Tibial artery (tissue), 4 donors: Measurements from ENCODE around the gene C5orf46.

Source experiments
- DNase-seq, 2 donors: peaks; one replicate each; pipeline ENCODE4 v3.0.0-alpha.2; 2019
- H3K27ac ChIP-seq, 2 donors: fragments of 200-600 bp; sonication (generic) in 1 of 2; 1 replicate in 1 of 2; 2 replicates in 1 of 2; pipeline ENCODE4 v1.5.1; 2018 to 2019; ENCODE audit warnings: mild to moderate bottlenecking in 1 of 2
- H3K27me3 ChIP-seq, 2 donors: fragments of 200-600 bp; sonication (generic) in 1 of 2; one replicate each; pipeline versions ENCODE4 v1.5.1 to v1.6.0; 2016 to 2019
- H3K36me3 ChIP-seq, 3 donors: fragments of 200-600 bp; sonication (generic) in 2 of 3; one replicate each; pipeline ENCODE4 v1.5.1; 2016 to 2019; ENCODE audit warnings: mild to moderate bottlenecking in 2 of 3
- H3K4me1 ChIP-seq, 4 donors: fragments of 200-600 bp; sonication (generic) in 2 of 4; 1 replicate in 3 of 4; 2 replicates in 1 of 4; pipeline ENCODE4 v1.5.1; 2016 to 2019
- H3K4me3 ChIP-seq, 2 donors: fragments of 200-600 bp; sonication (generic) in 1 of 2; 1 replicate in 1 of 2; 2 replicates in 1 of 2; pipeline ENCODE4 v1.5.1; 2018 to 2019; ENCODE audit warnings: mild to moderate bottlenecking in 2 of 2
- H3K9me3 ChIP-seq, 3 donors: fragments of 200-600 bp; sonication (generic) in 1 of 3; one replicate each; pipeline ENCODE4 v1.5.1; 2016 to 2019
- intact Hi-C: fragments of 100-400 bp; cut with DNase I; formaldehyde crosslinking; loops from one replicate; pipeline ENCODE4 v1.15.0; 2023; ENCODE audit warnings: low total_unique reads
- TF ChIP-seq, protein P1 (sequence below), 2 experiments: fragments of 200-600 bp in 1 of 2; fragments of 450-650 bp in 1 of 2; IDR thresholded peaks; one replicate each; pipeline ENCODE4 v1.5.1; 2017 to 2019; ENCODE audit warnings: antibody characterized with exemption in 2 of 2, mild to moderate bottlenecking in 1 of 2, moderate library complexity in 1 of 2

The C5orf46 gene

DNA sequence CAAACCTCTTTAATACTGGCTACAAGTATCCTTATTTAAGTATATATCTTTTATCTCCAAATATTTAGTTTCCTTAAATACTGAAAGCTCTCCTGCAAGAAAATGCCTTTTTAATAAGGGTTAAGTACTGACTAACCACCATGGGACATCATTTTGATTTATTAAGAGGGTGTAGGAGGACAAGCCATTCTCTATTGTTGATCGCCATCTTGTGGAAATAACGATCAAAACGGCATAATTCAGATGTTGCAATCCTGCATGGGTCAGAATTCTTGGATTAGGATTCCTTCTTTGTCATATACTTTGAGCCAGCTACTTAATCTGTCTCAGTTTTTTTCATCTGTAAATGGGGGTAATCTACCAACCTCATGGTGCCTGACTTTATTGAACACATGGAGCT is 28.7 kb upstream of the C5orf46 start:
- TF ChIP-seq, protein P1, sequence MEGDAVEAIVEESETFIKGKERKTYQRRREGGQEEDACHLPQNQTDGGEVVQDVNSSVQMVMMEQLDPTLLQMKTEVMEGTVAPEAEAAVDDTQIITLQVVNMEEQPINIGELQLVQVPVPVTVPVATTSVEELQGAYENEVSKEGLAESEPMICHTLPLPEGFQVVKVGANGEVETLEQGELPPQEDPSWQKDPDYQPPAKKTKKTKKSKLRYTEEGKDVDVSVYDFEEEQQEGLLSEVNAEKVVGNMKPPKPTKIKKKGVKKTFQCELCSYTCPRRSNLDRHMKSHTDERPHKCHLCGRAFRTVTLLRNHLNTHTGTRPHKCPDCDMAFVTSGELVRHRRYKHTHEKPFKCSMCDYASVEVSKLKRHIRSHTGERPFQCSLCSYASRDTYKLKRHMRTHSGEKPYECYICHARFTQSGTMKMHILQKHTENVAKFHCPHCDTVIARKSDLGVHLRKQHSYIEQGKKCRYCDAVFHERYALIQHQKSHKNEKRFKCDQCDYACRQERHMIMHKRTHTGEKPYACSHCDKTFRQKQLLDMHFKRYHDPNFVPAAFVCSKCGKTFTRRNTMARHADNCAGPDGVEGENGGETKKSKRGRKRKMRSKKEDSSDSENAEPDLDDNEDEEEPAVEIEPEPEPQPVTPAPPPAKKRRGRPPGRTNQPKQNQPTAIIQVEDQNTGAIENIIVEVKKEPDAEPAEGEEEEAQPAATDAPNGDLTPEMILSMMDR (IDR thresholded peaks at IDR 0.05), result peak; percentile 40 to 74

GRCh38 chr5:147930769-147931168 is 24.4 kb upstream of the C5orf46 start:
- Histone ChIP-seq H3K9me3 (no peaks in the 10 kb centered on the region), H3K4me1 (peaks cover 0 to 23% (median 0%) of the 10 kb centered on the region in 4 donors), H3K4me3 (no peak overlapping the region), H3K27ac (peak overlapping the region in 1 of 2 donors; percentile 13), H3K36me3 (no peaks in the 10 kb centered on the region), H3K27me3 (no peaks in the 10 kb centered on the region)
- TF ChIP-seq, protein P1 (IDR thresholded peaks at IDR 0.05), result no peak
- DNase-seq, result no peak
- intact Hi-C loops, result no loop called here

More for the DNA sequence above, 28.7 kb upstream of the C5orf46 start:
- H3K4me3 ChIP-seq, result no peak overlapping the region
- no peaks in the 10 kb centered on the region for H3K36me3 ChIP-seq
- no peak for DNase-seq
- H3K27me3 ChIP-seq, result no peaks in the 10 kb centered on the region
- H3K4me1 ChIP-seq, result peaks cover 0 to 9% (median 0%) of the 10 kb centered on the region in 4 donors
- H3K27ac ChIP-seq, result no peak overlapping the region
- no peaks in the 10 kb centered on the region for H3K9me3 ChIP-seq
- intact Hi-C loops, result no loop called here

DNA sequence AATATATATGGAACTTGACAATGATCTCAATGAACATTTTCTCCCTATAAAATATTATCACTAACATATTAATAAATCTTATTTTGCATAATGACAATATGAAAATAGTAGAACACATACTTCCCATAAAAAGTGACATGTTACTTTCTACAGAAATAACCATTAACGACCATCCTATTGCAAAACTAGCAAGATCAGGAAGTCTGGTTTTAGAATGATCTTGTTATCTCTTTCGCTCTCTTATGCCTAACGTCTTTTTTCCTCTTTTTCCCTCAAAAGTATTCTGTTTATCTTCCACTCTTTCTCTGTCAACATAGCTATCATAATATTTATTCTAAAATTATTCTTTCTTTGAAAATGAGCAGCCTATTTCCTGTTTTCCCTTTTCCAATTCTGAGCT is 21.6 kb upstream of the C5orf46 start:
- Histone ChIP-seq H3K27me3 (no peaks in the 10 kb centered on the region), H3K4me3 (no peak overlapping the region), H3K9me3 (no peaks in the 10 kb centered on the region), H3K27ac (no peak overlapping the region), H3K36me3 (no peaks in the 10 kb centered on the region), H3K4me1 (peaks cover 0 to 23% (median 0%) of the 10 kb centered on the region in 4 donors)
- intact Hi-C loops, result no loop called here
- no peak for DNase-seq
- TF ChIP-seq, protein P1 (IDR thresholded peaks at IDR 0.05), result no peak

DNA sequence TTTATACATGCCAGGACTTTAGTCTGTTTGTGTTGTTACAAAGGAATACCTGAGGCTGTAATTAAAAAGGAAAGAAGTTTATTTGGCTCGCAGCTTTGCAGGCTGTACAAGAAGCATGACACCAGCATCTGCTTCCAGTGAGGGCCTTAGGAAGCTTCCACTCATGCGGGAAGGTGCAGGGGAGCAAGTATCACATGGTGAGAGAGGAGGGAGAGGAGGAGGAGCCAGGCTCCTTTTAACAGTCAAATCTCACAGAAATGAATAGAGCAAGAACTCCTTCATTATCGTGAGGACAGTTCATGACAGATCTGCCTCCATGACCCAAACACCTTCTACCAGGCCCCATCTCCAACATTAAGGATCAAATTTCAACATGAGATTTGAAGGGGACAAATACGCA is 18.7 kb upstream of the C5orf46 start:
- TF ChIP-seq, protein P1 (IDR thresholded peaks at IDR 0.05), result no peak
- DNase-seq, result no peak
- H3K27ac ChIP-seq, result no peak overlapping the region
- no peaks in the 10 kb centered on the region for H3K27me3 ChIP-seq
- no peaks in the 10 kb centered on the region for H3K9me3 ChIP-seq
- intact Hi-C loops, result no loop called here
- no peak overlapping the region for H3K4me3 ChIP-seq
- H3K36me3 ChIP-seq, result no peaks in the 10 kb centered on the region
- H3K4me1 ChIP-seq, result peaks cover 0 to 14% (median 0%) of the 10 kb centered on the region in 4 donors

DNA sequence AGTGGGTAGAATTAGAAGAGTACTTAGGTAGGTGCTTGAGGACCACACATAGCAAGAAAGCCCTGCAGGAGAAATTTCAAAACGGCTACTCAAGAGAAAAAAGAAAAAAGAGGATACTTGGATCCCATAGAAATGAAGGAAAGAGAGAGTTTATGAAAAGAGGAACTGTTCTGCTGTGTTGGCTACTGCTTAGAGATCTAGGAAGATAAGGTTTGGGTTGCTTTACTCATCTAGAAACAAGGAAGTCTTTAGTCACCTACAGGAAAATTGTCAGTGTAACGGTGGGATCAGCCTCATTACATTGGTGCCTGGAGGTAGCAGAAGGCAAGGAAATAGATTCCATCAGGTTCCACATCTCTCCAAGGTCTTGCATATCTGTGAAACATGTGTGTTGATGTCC is 14.8 kb upstream of the C5orf46 start:
- TF ChIP-seq, protein P1 (IDR thresholded peaks at IDR 0.05), result no peak
- intact Hi-C loops, result no loop called here
- H3K9me3 ChIP-seq, result no peaks in the 10 kb centered on the region
- H3K27ac ChIP-seq, result no peak overlapping the region
- no peaks in the 10 kb centered on the region for H3K4me1 ChIP-seq
- H3K36me3 ChIP-seq, result no peaks in the 10 kb centered on the region
- H3K4me3 ChIP-seq, result no peak overlapping the region
- H3K27me3 ChIP-seq, result no peaks in the 10 kb centered on the region
- DNase-seq, result no peak

DNA sequence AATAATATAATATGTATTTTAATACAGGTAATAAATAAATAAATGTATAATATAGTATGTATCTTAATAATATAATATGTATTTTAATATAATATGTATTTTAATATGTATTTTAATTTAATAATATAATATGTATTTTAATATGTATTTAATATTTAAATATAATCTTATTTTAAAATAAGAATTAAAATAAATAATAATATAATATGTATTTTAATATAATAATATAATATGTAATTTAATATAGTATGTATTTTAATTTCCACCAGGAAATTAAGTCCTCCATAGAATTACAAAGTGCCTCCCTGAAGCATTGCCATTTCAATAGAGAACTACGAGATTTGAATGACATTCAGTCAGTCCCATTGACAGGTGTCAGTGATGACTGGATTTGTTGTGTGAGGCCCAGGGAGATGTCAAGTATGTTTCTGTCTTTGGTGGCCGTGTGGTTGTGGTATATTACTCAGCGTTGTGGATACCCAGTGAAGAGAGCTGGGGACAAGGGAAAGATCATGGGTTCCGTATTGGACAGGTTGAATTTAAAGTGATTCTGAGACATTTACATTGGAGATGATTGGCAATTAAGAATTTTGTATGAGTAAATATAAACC is 14.2 kb upstream of the C5orf46 start:
- H3K36me3 ChIP-seq, result no peaks in the 10 kb centered on the region
- no peak for DNase-seq
- intact Hi-C loops, result no loop called here
- no peaks in the 10 kb centered on the region for H3K27me3 ChIP-seq
- TF ChIP-seq, protein P1 (IDR thresholded peaks at IDR 0.05), result no peak
- no peak overlapping the region for H3K27ac ChIP-seq
- no peaks in the 10 kb centered on the region for H3K4me1 ChIP-seq
- H3K4me3 ChIP-seq, result no peak overlapping the region
- no peaks in the 10 kb centered on the region for H3K9me3 ChIP-seq
